Naive B cell (primary cell): ENCODE results near the gene FHIP2A. TPM values are rescaled to one million over a fixed set of nuclear protein-coding genes. Genes with fewer than 3 reads are reported as not detected.
"Not testable (repeated sequence)": the region's sequence is repeated elsewhere in the genome, so short reads cannot be mapped to it uniquely, and the experiment has no call there.

Experiments used
- ATAC-seq, 2 donors: fragments of 150-1000 bp; cut with Tn5 transposase; 2 replicates each; pipeline ENCODE4 v1.10.0; 2021; ENCODE audit warnings: low read depth in 2 of 2, mild to moderate bottlenecking in 2 of 2, moderate library complexity in 2 of 2
- DNase-seq: peaks from one replicate; pipeline ENCODE4 v3.0.0; 2022
- H3K27ac Mint-ChIP-seq, 6 donors: one replicate each; pipeline ENCODE4 v1.8.0; 2020 to 2022; ENCODE audit warnings: mild to moderate bottlenecking in 6 of 6, mixed read lengths in 6 of 6, moderate library complexity in 5 of 6, inconsistent platforms in 2 of 6
- H3K27me3 Mint-ChIP-seq, 3 donors: one replicate each; pipeline ENCODE4 v1.8.0; 2021 to 2022; ENCODE audit warnings: mixed read lengths in 3 of 3, mild to moderate bottlenecking in 1 of 3
- H3K36me3 Mint-ChIP-seq, 2 donors: one replicate each; pipeline ENCODE4 v1.8.0; 2020 to 2022; ENCODE audit warnings: mixed read lengths in 2 of 2, inconsistent platforms in 1 of 2, mild to moderate bottlenecking in 1 of 2
- H3K4me1 Mint-ChIP-seq, 3 donors: one replicate each; pipeline ENCODE4 v1.8.0; 2020 to 2022; ENCODE audit warnings: mixed read lengths in 3 of 3, inconsistent platforms in 1 of 3, mild to moderate bottlenecking in 1 of 3, moderate library complexity in 1 of 3
- H3K4me3 Mint-ChIP-seq, 8 donors: one replicate each; pipeline ENCODE4 v1.8.0; 2020 to 2022; ENCODE audit warnings: mild to moderate bottlenecking in 8 of 8, mixed read lengths in 8 of 8, moderate library complexity in 8 of 8, inconsistent platforms in 2 of 8
- H3K9me3 Mint-ChIP-seq, 7 donors: one replicate each; pipeline ENCODE4 v1.8.0; 2020 to 2022; ENCODE audit warnings: mixed read lengths in 7 of 7, mild to moderate bottlenecking in 5 of 7, inconsistent platforms in 2 of 7, moderate library complexity in 1 of 7
- polyA plus RNA-seq, 6 donors: library from polyadenylated mRNA; unstranded; fragments of 300-500 nt; fragmentation: Illumina TruSeq; gene quantifications; one replicate each; pipeline ENCODE4 v1.2.3, GENCODE V29; 2021; ENCODE audit warnings: low read depth in 6 of 6

The FHIP2A gene
- polyA plus RNA-seq, 6 donors from 2014 or later, result 5.4 to 11.9 (median 9.0) TPM

- H3K4me1 Mint-ChIP-seq, result peaks cover 27 to 43% (median 38%) of the 10 kb centered on the region in 3 donors
- no peak for ATAC-seq
- DNase-seq, result no peak
- H3K4me3 Mint-ChIP-seq, result peak overlapping the region in 2 of 8 donors; percentile 16 to 97
- H3K27ac Mint-ChIP-seq, result no peak overlapping the region
- peaks cover 6 to 13% of the 10 kb centered on the region in 2 donors for H3K36me3 Mint-ChIP-seq
- no peaks in the 10 kb centered on the region for H3K9me3 Mint-ChIP-seq
- H3K27me3 Mint-ChIP-seq, result no peaks in the 10 kb centered on the region
Measured at GRCh38 chr10:114824391-114824790, 2.8 kb downstream of the FHIP2A start.

- Mint-ChIP-seq H3K36me3 (peaks cover 6 to 13% of the 10 kb centered on the region in 2 donors), H3K27ac (peak overlapping the region in 2 of 6 donors; percentile 30 to 41), H3K4me3 (peak overlapping the region in 1 of 8 donors; percentile 54), H3K9me3 (no peaks in the 10 kb centered on the region), H3K4me1 (peaks cover 35 to 52% (median 42%) of the 10 kb centered on the region in 3 donors), H3K27me3 (no peaks in the 10 kb centered on the region)
- ATAC-seq (no peak), DNase-seq (no peak)
Measured at GRCh38 chr10:114825513-114826253, 4.1 kb downstream of the FHIP2A start.

- peaks cover 27 to 39% (median 31%) of the 10 kb centered on the region in 3 donors for H3K4me1 Mint-ChIP-seq
- H3K4me3 Mint-ChIP-seq, result peak overlapping the region in 1 of 8 donors; percentile 30
- no peak overlapping the region for H3K27ac Mint-ChIP-seq
- no peaks in the 10 kb centered on the region for H3K9me3 Mint-ChIP-seq
- DNase-seq (no peak), ATAC-seq (no peak)
- H3K36me3 Mint-ChIP-seq, result peaks cover 6 to 20% of the 10 kb centered on the region in 2 donors
- H3K27me3 Mint-ChIP-seq, result no peaks in the 10 kb centered on the region
Measured at GRCh38 chr10:114829160-114829909, 7.8 kb downstream of the FHIP2A start.

GRCh38 chr10:114831186-114831867 lies 9.7 kb downstream of the FHIP2A start:
- no peaks in the 10 kb centered on the region for H3K9me3 Mint-ChIP-seq
- H3K27ac Mint-ChIP-seq, result peak overlapping the region in 1 of 6 donors; percentile 36
- H3K4me3 Mint-ChIP-seq, result no peak overlapping the region
- peaks cover 14 to 31% (median 16%) of the 10 kb centered on the region in 3 donors for H3K4me1 Mint-ChIP-seq
- H3K27me3 Mint-ChIP-seq, result no peaks in the 10 kb centered on the region
- peaks cover 3 to 21% of the 10 kb centered on the region in 2 donors for H3K36me3 Mint-ChIP-seq
- DNase-seq (no peak), ATAC-seq (no peak)

- Mint-ChIP-seq H3K27ac (peak overlapping the region in 2 of 6 donors; percentile 4 to 44), H3K4me3 (no peak overlapping the region), H3K4me1 (no peaks in the 10 kb centered on the region), H3K9me3 (no peaks in the 10 kb centered on the region), H3K27me3 (no peaks in the 10 kb centered on the region), H3K36me3 (peaks cover 18 to 21% of the 10 kb centered on the region in 2 donors)
- DNase-seq (no peak), ATAC-seq (no peak)
Measured at GRCh38 chr10:114837690-114838089, 16.1 kb downstream of the FHIP2A start.

- no peak for ATAC-seq
- no peak overlapping the region for H3K4me3 Mint-ChIP-seq
- no peaks in the 10 kb centered on the region for H3K27me3 Mint-ChIP-seq
- no peak for DNase-seq
- H3K27ac Mint-ChIP-seq, result peak overlapping the region in 1 of 6 donors; percentile 35
- no peaks in the 10 kb centered on the region for H3K9me3 Mint-ChIP-seq
- H3K4me1 Mint-ChIP-seq, result no peaks in the 10 kb centered on the region
- peaks cover 20 to 21% of the 10 kb centered on the region in 2 donors for H3K36me3 Mint-ChIP-seq
Measured at GRCh38 chr10:114839901-114840300, 18.3 kb downstream of the FHIP2A start.

GRCh38 chr10:114845978-114846693 lies 24.6 kb downstream of the FHIP2A start:
- H3K36me3 Mint-ChIP-seq, result peaks cover 29 to 37% of the 10 kb centered on the region in 2 donors
- no peak for ATAC-seq
- H3K27ac Mint-ChIP-seq, result peak overlapping the region in 1 of 6 donors; percentile 38
- H3K4me3 Mint-ChIP-seq, result no peak overlapping the region
- no peaks in the 10 kb centered on the region for H3K27me3 Mint-ChIP-seq
- no peak for DNase-seq
- H3K9me3 Mint-ChIP-seq, result peaks cover 0 to 3% (median 0%) of the 10 kb centered on the region in 7 donors
- no peaks in the 10 kb centered on the region for H3K4me1 Mint-ChIP-seq

- H3K36me3 Mint-ChIP-seq, result peaks cover 37 to 43% of the 10 kb centered on the region in 2 donors
Measured at GRCh38 chr10:114847517-114847916, 25.9 kb downstream of the FHIP2A start.

GRCh38 chr10:114849674-114850073 lies 28.1 kb downstream of the FHIP2A start:
- no peak overlapping the region for H3K4me3 Mint-ChIP-seq
- peak overlapping the region in 1 of 6 donors; percentile 90 for H3K27ac Mint-ChIP-seq
- H3K4me1 Mint-ChIP-seq, result no peaks in the 10 kb centered on the region
- no peak for DNase-seq
- no peak for ATAC-seq
- peaks cover 0 to 3% (median 0%) of the 10 kb centered on the region in 7 donors for H3K9me3 Mint-ChIP-seq
- peaks cover 37 to 44% of the 10 kb centered on the region in 2 donors for H3K36me3 Mint-ChIP-seq
- H3K27me3 Mint-ChIP-seq, result no peaks in the 10 kb centered on the region

More at GRCh38 chr10:114847517-114847916, 25.9 kb downstream of the FHIP2A start:
- not testable (repeated sequence) for DNase-seq, ATAC-seq, H3K4me3 Mint-ChIP-seq, H3K9me3 Mint-ChIP-seq, H3K27me3 Mint-ChIP-seq, H3K4me1 Mint-ChIP-seq
- peak overlapping the region in 3 of 6 donors; percentile 28 to 49 (median 41) for H3K27ac Mint-ChIP-seq

- Mint-ChIP-seq H3K27ac (no peak overlapping the region), H3K4me3 (no peak overlapping the region), H3K27me3 (no peaks in the 10 kb centered on the region), H3K36me3 (peaks cover 35 to 39% of the 10 kb centered on the region in 2 donors), H3K9me3 (peaks cover 0 to 3% (median 0%) of the 10 kb centered on the region in 7 donors), H3K4me1 (no peaks in the 10 kb centered on the region)
- no peak for ATAC-seq
- no peak for DNase-seq
Measured at GRCh38 chr10:114850126-114850525, 28.5 kb downstream of the FHIP2A start.

GRCh38 chr10:114851336-114851735 lies 29.8 kb downstream of the FHIP2A start:
- Mint-ChIP-seq H3K27me3 (no peaks in the 10 kb centered on the region), H3K9me3 (peaks cover 0 to 3% (median 0%) of the 10 kb centered on the region in 7 donors), H3K4me1 (no peaks in the 10 kb centered on the region), H3K4me3 (no peak overlapping the region), H3K27ac (no peak overlapping the region), H3K36me3 (peaks cover 36 to 40% of the 10 kb centered on the region in 2 donors)
- DNase-seq (no peak), ATAC-seq (no peak)

- no peak overlapping the region for H3K27ac Mint-ChIP-seq
- DNase-seq (no peak), ATAC-seq (no peak)
- H3K27me3 Mint-ChIP-seq, result no peaks in the 10 kb centered on the region
- H3K4me1 Mint-ChIP-seq, result no peaks in the 10 kb centered on the region
- H3K36me3 Mint-ChIP-seq, result peaks cover 37 to 39% of the 10 kb centered on the region in 2 donors
- no peak overlapping the region for H3K4me3 Mint-ChIP-seq
- H3K9me3 Mint-ChIP-seq, result peaks cover 0 to 3% (median 0%) of the 10 kb centered on the region in 7 donors
Measured at GRCh38 chr10:114852197-114852596, 30.6 kb downstream of the FHIP2A start.

- no peak overlapping the region for H3K27ac Mint-ChIP-seq
- ATAC-seq (no peak), DNase-seq (no peak)
- H3K36me3 Mint-ChIP-seq, result peaks cover 31 to 34% of the 10 kb centered on the region in 2 donors
- H3K4me3 Mint-ChIP-seq, result no peak overlapping the region
- no peaks in the 10 kb centered on the region for H3K9me3 Mint-ChIP-seq
- H3K4me1 Mint-ChIP-seq, result no peaks in the 10 kb centered on the region
- H3K27me3 Mint-ChIP-seq, result no peaks in the 10 kb centered on the region
Measured at GRCh38 chr10:114854906-114855305, 33.3 kb downstream of the FHIP2A start.
